Measurements from ENCODE around the gene RNF151. TPM values are rescaled to one million over a fixed set of nuclear protein-coding genes. Genes with fewer than 3 reads are reported as not detected.
"Not testable (repeated sequence)": the region's sequence is repeated elsewhere in the genome, so short reads cannot be mapped to it uniquely, and the experiment has no call there.

Gene RNF151
- total and polyA plus RNA-seq, 10 of the 15 experiments (the other 5 are each of a cell fraction or from before 2014, with no cell fraction given): 0.17 to 0.56 TPM; not detected in 8

DNA sequence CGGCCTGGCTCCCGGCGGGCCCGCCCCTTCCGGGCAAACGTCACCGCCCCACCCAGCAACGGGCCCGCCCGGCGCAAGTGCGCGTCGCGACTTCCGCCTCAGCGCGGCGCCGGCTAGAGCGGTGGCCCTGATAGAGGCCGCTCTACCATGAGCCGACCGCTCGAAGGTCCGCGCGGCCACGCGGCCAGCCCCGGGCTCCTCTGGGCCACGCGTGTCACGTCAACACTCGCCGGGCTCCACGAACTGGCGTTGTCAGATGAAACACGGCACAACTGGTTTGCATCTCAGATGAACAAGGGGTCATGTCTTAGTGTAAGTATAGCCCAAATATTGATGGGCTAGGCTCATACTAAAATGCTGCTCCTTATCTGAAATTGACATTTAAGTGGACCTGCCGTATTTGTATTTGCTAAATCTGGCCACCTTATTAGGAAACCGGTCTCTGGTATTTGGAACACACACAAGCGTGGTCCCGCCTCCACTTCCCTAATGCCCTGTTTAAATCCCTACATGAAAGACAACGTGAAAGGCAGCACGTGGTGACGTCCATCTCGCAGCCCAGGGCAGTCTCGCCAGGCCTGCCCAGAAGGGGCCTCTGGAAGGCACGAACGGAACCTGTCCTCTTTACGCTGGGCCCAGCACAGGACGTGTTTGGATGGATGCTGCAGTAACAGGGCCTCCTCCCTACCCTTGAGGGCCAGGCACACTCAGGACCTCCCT lies 43.3 kb downstream of the RNF151 start, which contains the start of gene ZNF598 (continued):
- no peak for TF ChIP-seq MYB (IDR thresholded peaks at IDR 0.05; ENCODE audit: borderline replicate concordance, low read depth, low read length)
- TF ChIP-seq, protein P1, sequence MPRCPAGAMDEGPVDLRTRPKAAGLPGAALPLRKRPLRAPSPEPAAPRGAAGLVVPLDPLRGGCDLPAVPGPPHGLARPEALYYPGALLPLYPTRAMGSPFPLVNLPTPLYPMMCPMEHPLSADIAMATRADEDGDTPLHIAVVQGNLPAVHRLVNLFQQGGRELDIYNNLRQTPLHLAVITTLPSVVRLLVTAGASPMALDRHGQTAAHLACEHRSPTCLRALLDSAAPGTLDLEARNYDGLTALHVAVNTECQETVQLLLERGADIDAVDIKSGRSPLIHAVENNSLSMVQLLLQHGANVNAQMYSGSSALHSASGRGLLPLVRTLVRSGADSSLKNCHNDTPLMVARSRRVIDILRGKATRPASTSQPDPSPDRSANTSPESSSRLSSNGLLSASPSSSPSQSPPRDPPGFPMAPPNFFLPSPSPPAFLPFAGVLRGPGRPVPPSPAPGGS (IDR thresholded peaks at IDR 0.05; ENCODE audit: borderline replicate concordance, insufficient read depth, low read depth, low read length, poor library complexity, severe bottlenecking): peak; percentile 39
- peak; percentile 68 for TF ChIP-seq SIN3A (IDR thresholded peaks at IDR 0.05; ENCODE audit: low read depth, low read length)
- TF ChIP-seq KDM1A (IDR thresholded peaks at IDR 0.05; ENCODE audit: borderline replicate concordance): no peak
- TF ChIP-seq, protein P2, sequence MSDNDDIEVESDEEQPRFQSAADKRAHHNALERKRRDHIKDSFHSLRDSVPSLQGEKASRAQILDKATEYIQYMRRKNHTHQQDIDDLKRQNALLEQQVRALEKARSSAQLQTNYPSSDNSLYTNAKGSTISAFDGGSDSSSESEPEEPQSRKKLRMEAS (IDR thresholded peaks at IDR 0.05; ENCODE audit: low read depth, low read length): peak; percentile 48
- TF ChIP-seq SUZ12 (IDR thresholded peaks at IDR 0.05; ENCODE audit: unreplicated experiment): no peak

DNA sequence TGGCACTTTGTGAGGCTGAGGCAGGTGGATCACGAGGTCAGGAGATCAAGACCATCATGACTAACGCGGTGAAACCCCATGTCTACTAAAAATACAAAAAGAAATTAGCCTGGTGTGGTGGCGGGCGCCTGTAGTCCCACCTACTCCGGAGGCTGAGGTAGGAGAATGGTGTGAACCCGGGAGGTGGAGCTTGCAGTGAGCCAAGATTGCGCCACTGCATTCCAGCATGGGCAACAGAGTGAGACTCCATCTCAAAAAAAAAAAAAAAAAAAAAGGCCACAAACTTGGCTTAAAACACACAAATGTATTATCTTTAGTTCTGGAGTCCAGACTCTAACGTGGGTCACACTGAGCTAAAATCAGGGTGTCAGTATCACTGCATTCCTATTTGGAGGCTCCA lies 45.1 kb downstream of the RNF151 start:
- H3K36me3 ChIP-seq (ENCODE audit: control insufficient read depth in 2 of 2, insufficient read depth in 2 of 2, low read length in 1 of 2); FAIRE-seq; H3K4me2 ChIP-seq (ENCODE audit: control insufficient read depth, insufficient read depth); H2AFZ ChIP-seq (ENCODE audit: control insufficient read depth, low read depth, low read length); H3K4me3 ChIP-seq; intact Hi-C loops (cut with micrococcal nuclease; ENCODE audit: unreplicated experiment); SMC1A ChIA-PET (ENCODE audit: uncharacterized antibody, unreplicated experiment); H3K27me3 ChIP-seq (replicated peaks in 1 of 2; ENCODE audit: control insufficient read depth in 2 of 2, insufficient read depth in 2 of 2, low read length in 1 of 2); H4K20me1 ChIP-seq (ENCODE audit: control insufficient read depth, insufficient read depth); DNase-seq (ENCODE audit: low read depth, low spot score); H3K27ac ChIP-seq (ENCODE audit: control insufficient read depth, insufficient read depth); H3K9me3 ChIP-seq (replicated peaks; ENCODE audit: control insufficient read depth, insufficient read depth, low read length); H3K9ac ChIP-seq (ENCODE audit: control insufficient read depth, insufficient read depth, low read length); ATAC-seq; BruUV-seq (replicated peaks); RAD21 ChIA-PET (ENCODE audit: unreplicated experiment): not testable (repeated sequence)
- in situ Hi-C loops (cut with MboI): loop anchor here (10.0 kb wide), 1 partner anchor 483 kb away; no protein-coding TSS in a partner anchor
- H3K4me1 ChIP-seq (ENCODE audit: control insufficient read depth, insufficient read depth, low read length): peaks cover 14% of the 10 kb centered on the region
- 80% methylated on average over 9 of the region's 9 CpGs for WGBS (ENCODE audit: insufficient coverage, insufficient replicate concordance, low lambda C conversion rate, missing lambda C conversion rate)
- ChIA-PET CTCF (interaction anchor here (0.9 to 2.5 kb wide), 3 partner anchors 11 to 142 kb away, joined by 3 to 11 read pairs (median 8); no protein-coding TSS in a partner anchor), POLR2A (interaction anchor here (0.6 to 0.7 kb wide), 3 partner anchors 17 to 359 kb away, joined by 3 to 6 read pairs (median 4); no protein-coding TSS in a partner anchor)
- peaks cover 38% of the 10 kb centered on the region for H3K79me2 ChIP-seq (ENCODE audit: control insufficient read depth, insufficient read depth, low read length)

All from GM12878 (cell line).